SK-N-SH (cell line): Measurements from ENCODE around the gene EEF2K. TPM values are rescaled to one million over a fixed set of nuclear protein-coding genes. Genes with fewer than 3 reads are reported as not detected.

Experiments
- CTCF ChIA-PET: fragments of 300-600, 350-600 bp; formaldehyde crosslinking; extraction: SDS; loops from one replicate; lab custom pipeline; 2021; lab: Yijun Ruan, JAX
- POLR2A ChIA-PET: fragments of 350-600 bp; sonication (Branson Sonifier 250); formaldehyde crosslinking; extraction: SDS; loops from one replicate; lab custom pipeline; 2020; ENCODE audit warnings: antibody characterized with exemption, inconsistent platforms; lab: Yijun Ruan, JAX
- DNase-seq: peaks from one replicate; pipeline ENCODE4 v3.0.0; 2012
- H2AFZ ChIP-seq: fragments of 200-600 bp; sonication (generic); 2 replicates; pipeline ENCODE4 v1.8.1; 2016; ENCODE audit warnings: antibody characterized with exemption, mild to moderate bottlenecking, low read depth
- H3F3A ChIP-seq: fragments of 200-600 bp; sonication (generic); replicated peaks from 2 replicates; pipeline ENCODE3; 2016; ENCODE audit warnings: antibody characterized with exemption, mild to moderate bottlenecking; ENCODE audit not compliant: insufficient read depth
- H3K27ac ChIP-seq, 2 experiments: fragments of 200-500 bp in 1 of 2; fragments of 200-600 bp in 1 of 2; sonication (Bioruptor generic) in 1 of 2; sonication (generic), shearing (Covaris generic) in 1 of 2; 2 replicates each; pipeline versions ENCODE4 v1.5.1 to v1.6.1; 2014 to 2016; ENCODE audit warnings: low read depth in 2 of 2, inconsistent platforms in 1 of 2, low read length in 1 of 2, mild to moderate bottlenecking in 1 of 2, mixed read lengths in 1 of 2
- H3K27me3 ChIP-seq: fragments of 200-600 bp; sonication (generic), shearing (Covaris generic); 2 replicates; pipeline ENCODE4 v1.6.1; 2016; ENCODE audit warnings: mixed run types; ENCODE audit not compliant: insufficient read depth
- H3K36me3 ChIP-seq, 2 experiments: fragments of 200-500 bp in 1 of 2; fragments of 200-600 bp in 1 of 2; sonication (Bioruptor generic) in 1 of 2; sonication (generic) in 1 of 2; replicated peaks in 1 of 2; 2 replicates each; pipeline versions ENCODE3 to v1.5.1; 2014 to 2016; ENCODE audit warnings: low read length in 1 of 2, mild to moderate bottlenecking in 1 of 2; ENCODE audit not compliant: insufficient read depth in 2 of 2, control insufficient read depth in 1 of 2
- H3K4me1 ChIP-seq, 2 experiments: fragments of 200-500 bp in 1 of 2; fragments of 200-600 bp in 1 of 2; sonication (Bioruptor generic) in 1 of 2; sonication (generic), shearing (Covaris generic) in 1 of 2; 2 replicates each; pipeline versions ENCODE4 v1.5.1 to v1.6.1; 2014 to 2016; ENCODE audit warnings: low read depth in 1 of 2, low read length in 1 of 2, mixed run types in 1 of 2; ENCODE audit not compliant: insufficient read depth in 2 of 2, control insufficient read depth in 1 of 2
- H3K4me2 ChIP-seq: fragments of 200-600 bp; sonication (generic), shearing (Covaris generic); 2 replicates; pipeline ENCODE4 v1.6.1; 2017; ENCODE audit warnings: mixed run types
- H3K4me3 ChIP-seq, 2 experiments: fragments of 200-500 bp in 1 of 2; fragments of 200-600 bp in 1 of 2; sonication (Bioruptor generic) in 1 of 2; sonication (generic), shearing (Covaris generic) in 1 of 2; 2 replicates each; pipeline versions ENCODE4 v1.5.1 to v1.8.1; 2014 to 2016; ENCODE audit warnings: low read depth in 2 of 2, inconsistent platforms in 1 of 2, low read length in 1 of 2, mild to moderate bottlenecking in 1 of 2, mixed read lengths in 1 of 2, moderate library complexity in 1 of 2
- H3K79me2 ChIP-seq: fragments of 200-600 bp; sonication (generic); 2 replicates; pipeline ENCODE4 v1.8.1; 2017; ENCODE audit warnings: mild to moderate bottlenecking; ENCODE audit not compliant: insufficient read depth
- H3K9ac ChIP-seq: fragments of 200-600 bp; sonication (generic); 2 replicates; pipeline ENCODE4 v1.6.1; 2017; ENCODE audit warnings: mixed run types
- H3K9me2 ChIP-seq: fragments of 200-600 bp; sonication (generic); 2 replicates; pipeline ENCODE4 v1.6.1; 2017; ENCODE audit warnings: mixed run types
- H3K9me3 ChIP-seq: fragments of 200-600 bp; sonication (generic); 2 replicates; pipeline ENCODE4 v1.6.1; 2017; ENCODE audit warnings: mixed run types, mild to moderate bottlenecking, moderate library complexity
- H4K20me1 ChIP-seq: fragments of 200-600 bp; sonication (generic); 2 replicates; pipeline ENCODE4 v1.6.1; 2017; ENCODE audit warnings: mild to moderate bottlenecking, mixed run types; ENCODE audit not compliant: insufficient read depth
- CHD2 ChIP-seq: fragments of 150-350 bp; IDR thresholded peaks from 2 replicates; pipeline ENCODE4 v1.6.1; 2018; ENCODE audit warnings: low read length; ENCODE audit not compliant: partially characterized antibody
- CTCF ChIP-seq: fragments of 200-600 bp; sonication (generic); IDR thresholded peaks from 2 replicates; pipeline ENCODE4 v1.6.1; 2017; ENCODE audit warnings: antibody characterized with exemption, mild to moderate bottlenecking, moderate library complexity
- ELF1 ChIP-seq: IDR thresholded peaks from 2 replicates; pipeline ENCODE4 v1.4.0; 2012
- EZH2phosphoT487 ChIP-seq: fragments of 200-600 bp; sonication (generic); IDR thresholded peaks from 2 replicates; pipeline ENCODE4 v1.6.1; 2017; ENCODE audit warnings: low read depth, mixed run types, mild to moderate bottlenecking, antibody characterized with exemption, moderate library complexity, borderline replicate concordance
- JUND ChIP-seq: IDR thresholded peaks from 2 replicates; pipeline ENCODE4 v1.4.0; 2012
- MEF2A ChIP-seq: IDR thresholded peaks from 2 replicates; pipeline ENCODE4 v1.4.0; 2012; ENCODE audit warnings: low read depth, borderline replicate concordance
- MXI1 ChIP-seq: IDR thresholded peaks from 2 replicates; pipeline ENCODE4 v1.6.1; 2012; ENCODE audit warnings: mild to moderate bottlenecking, low read depth, low read length, improper control_type of control experiment
- NFIC ChIP-seq: IDR thresholded peaks from 2 replicates; pipeline ENCODE4 v1.4.0; 2012; ENCODE audit warnings: borderline replicate concordance
- NRF1 ChIP-seq: IDR thresholded peaks from 2 replicates; pipeline ENCODE4 v1.6.1; 2012; ENCODE audit warnings: low read depth, mild to moderate bottlenecking, low read length
- PBX3 ChIP-seq: IDR thresholded peaks from 2 replicates; pipeline ENCODE4; 2012
- POLR2AphosphoS5 ChIP-seq: IDR thresholded peaks from 2 replicates; pipeline ENCODE4 v1.6.1; 2012; ENCODE audit warnings: low read depth, low read length
- RCOR1 ChIP-seq: fragments of 150-350 bp; IDR thresholded peaks from 2 replicates; pipeline ENCODE4 v1.6.1; 2017; ENCODE audit warnings: antibody characterized with exemption, low read length
- RXRA ChIP-seq: IDR thresholded peaks from 2 replicates; pipeline ENCODE4 v1.4.0; 2012; ENCODE audit warnings: low read depth, mild to moderate bottlenecking, borderline replicate concordance
- SMC3 ChIP-seq: IDR thresholded peaks from 2 replicates; pipeline ENCODE4 v1.6.1; 2012; ENCODE audit warnings: low read depth, low read length, improper control_type of control experiment
- USF1 ChIP-seq: IDR thresholded peaks from 2 replicates; pipeline ENCODE4 v1.4.0; 2012; ENCODE audit warnings: low read depth, borderline replicate concordance
- ZBTB33 ChIP-seq: IDR thresholded peaks from 2 replicates; pipeline ENCODE4 v1.4.0; 2012; ENCODE audit warnings: low read depth, borderline replicate concordance
- WGBS: methylation state at CpG from one replicate; pipeline ENCODE4 v1.1.6; 2017; ENCODE audit warnings: low lambda C conversion rate; 5-methylcytosine and 5-hydroxymethylcytosine counted together
- polyA plus RNA-seq, 3 experiments: library from polyadenylated mRNA; depleted of rRNA; stranded (reverse); fragments of >200 nt; gene quantifications; 2 replicates each; pipeline ENCODE4 v1.2.3, GENCODE V29; 2012

Gene EEF2K
- polyA plus RNA-seq, 1 of the 3 experiments (the other 2 are of a cell fraction) = 8.0 TPM

- Histone ChIP-seq H3K9me3 (no peaks in the 10 kb centered on the region), H3K79me2 (no peaks in the 10 kb centered on the region)
- CTCF ChIA-PET = interaction anchor here (1.1 to 1.2 kb wide), 2 partner anchors 84 to 159 kb away, joined by 3 to 5 read pairs; no protein-coding TSS in a partner anchor
Measured at GRCh38 chr16:22161999-22162655, 44.0 kb upstream of the EEF2K start, which contains the start of gene SDR42E2. Gene SDR42E2, plus strand, starts transcription at chr16:22162506. Its CDS starts 3,077 bp downstream, at chr16:22165583.

More at GRCh38 chr16:22161999-22162655, 44.0 kb upstream of the EEF2K start, which contains the start of gene SDR42E2:
- DNase-seq = peak; percentile 83
- H3K4me1 ChIP-seq = no peaks in the 10 kb centered on the region; a peak in 1 of 4 replicates
- no peaks in the 10 kb centered on the region for H3K9me2 ChIP-seq
- no peak within 1 kb of the TSS for H3K4me2 ChIP-seq
- H3K27me3 ChIP-seq = peaks cover 10% of the 10 kb centered on the region; the same call in 1 of the 2 replicates
- no peaks in the 10 kb centered on the region for H3K36me3 ChIP-seq
- POLR2A ChIA-PET = no interaction called here
- TF ChIP-seq JUND (no peak), SMC3 (no peak), MXI1 (no peak), POLR2AphosphoS5 (no peak), CTCF (no peak), RXRA (no peak), ZBTB33 (no peak), NRF1 (no peak), NFIC (no peak), USF1 (no peak), RCOR1 (no peak), ELF1 (no peak), PBX3 (no peak), EZH2phosphoT487 (no peak), CHD2 (no peak), MEF2A (no peak)
- 34% methylated on average over 19 of the region's 40 CpGs for WGBS
- H4K20me1 ChIP-seq = no peaks in the 10 kb centered on the region
- no peak within 1 kb of the TSS for H2AFZ ChIP-seq
- H3K27ac ChIP-seq = no peak within 1 kb of the TSS
- peak within 1 kb of the TSS in 1 of 2 experiments; percentile 13; a peak in 1 of 4 replicates for H3K4me3 ChIP-seq
- H3F3A ChIP-seq = no peaks in the 10 kb centered on the region
- H3K9ac ChIP-seq = no peak within 1 kb of the TSS
